NCI-H82 treated with DMSO at 0.1 percent for 48 hours (cell line): Measurements from ENCODE around the gene HIC1.

Experiments
- DNase-seq: peaks from one replicate; lab custom pipeline; 2025; ENCODE audit not compliant: unreplicated experiment; lab: John Stamatoyannopoulos, UW

Gene HIC1

DNA sequence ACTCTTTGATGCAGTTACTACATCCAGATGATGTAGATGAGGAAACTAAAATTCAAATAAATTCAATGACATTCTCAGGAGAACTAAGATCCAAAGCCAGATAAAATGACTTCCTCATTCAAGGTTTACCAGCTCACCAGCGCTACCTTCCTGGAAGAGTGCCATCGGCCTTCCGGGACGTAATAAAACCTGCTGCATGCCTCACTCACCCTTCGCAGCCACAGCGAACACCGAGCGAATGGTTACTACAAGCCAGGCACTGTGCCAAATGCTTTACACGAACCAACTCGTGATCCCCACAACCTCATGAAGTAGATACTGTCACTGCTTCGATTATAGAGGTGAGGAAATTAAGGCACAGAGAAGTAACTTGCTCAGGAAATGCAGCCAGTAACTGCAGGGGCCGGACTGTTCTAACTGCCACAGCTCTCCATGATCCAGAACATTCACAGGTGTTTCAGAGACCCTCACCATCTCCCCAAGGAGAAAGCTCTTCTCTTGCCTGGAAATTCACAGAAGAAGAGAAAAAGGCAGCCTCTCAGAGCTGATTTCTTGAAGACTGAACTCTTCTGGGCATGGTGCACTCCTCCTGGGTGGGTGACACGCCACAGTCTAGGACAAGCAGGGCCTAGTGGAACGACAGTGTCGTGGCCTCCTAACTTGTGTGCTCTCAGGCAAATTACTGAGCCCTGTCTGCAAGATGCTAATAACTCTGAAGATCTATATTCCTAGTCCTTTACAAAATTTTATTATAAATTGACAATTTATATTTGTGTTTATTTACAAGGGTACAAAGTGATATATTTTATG lies 46.8 kb downstream of the HIC1 start:
- no peak for DNase-seq

DNA sequence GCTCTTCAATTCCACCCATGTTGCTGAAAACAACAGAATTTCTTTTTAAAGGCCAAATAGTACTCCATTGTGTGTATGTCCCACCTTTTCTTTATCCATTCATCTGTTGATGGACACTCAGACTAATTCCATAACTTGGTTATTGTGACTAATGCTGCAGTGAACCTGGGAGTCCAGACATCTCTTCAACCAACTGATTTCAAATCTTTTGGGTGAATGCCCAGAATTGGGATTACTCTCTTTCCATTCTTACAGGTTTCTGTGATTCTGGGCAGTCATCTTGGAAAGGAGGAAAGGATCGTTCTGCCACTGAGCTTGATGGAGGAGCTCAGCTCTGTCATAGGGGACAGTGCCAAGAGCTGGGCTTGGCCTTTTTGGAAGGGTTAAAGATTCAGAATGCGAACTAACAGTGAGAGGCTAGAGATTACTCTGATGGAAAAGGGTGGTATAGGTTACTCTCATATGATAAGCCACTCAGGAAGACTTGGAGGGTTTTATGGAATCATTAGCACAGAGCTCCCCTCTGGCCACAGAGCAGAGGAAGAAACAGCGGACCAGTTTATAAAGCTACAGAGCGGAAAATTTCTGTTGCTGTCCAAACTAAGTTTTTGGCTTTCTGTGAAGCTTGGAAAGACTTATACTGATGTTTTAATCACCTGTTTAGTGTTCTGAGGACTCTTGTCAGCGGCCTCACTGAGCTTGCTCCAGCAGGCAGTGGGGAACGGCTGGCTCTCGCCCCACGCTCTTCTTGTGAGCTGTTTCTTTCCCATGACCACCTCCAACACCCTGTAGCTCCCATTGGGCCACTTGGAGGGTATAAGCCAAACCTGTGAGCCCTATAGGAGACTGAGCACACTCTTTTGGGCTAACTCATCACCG lies 48.3 kb downstream of the HIC1 start:
- DNase-seq = peak; percentile 35

DNA sequence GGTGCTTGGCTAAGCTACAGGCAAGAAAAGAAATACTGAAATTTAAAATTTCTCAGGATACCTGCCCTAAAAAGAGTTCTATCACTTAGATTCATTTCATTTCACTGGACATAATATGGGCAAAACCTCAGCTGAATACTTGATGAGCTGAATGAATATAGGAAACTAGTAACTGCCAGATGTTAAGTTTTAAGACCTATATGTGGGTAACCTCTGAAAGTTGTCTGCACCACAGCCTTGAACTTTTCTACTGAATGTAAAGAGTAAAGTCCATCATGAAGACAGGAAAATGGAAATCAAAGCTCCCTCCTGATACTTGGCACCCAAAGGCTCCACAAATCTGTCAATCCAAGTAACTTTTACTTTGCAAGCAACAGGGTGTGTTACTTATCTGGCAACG lies 50.8 kb downstream of the HIC1 start:
- no peak for DNase-seq

DNA sequence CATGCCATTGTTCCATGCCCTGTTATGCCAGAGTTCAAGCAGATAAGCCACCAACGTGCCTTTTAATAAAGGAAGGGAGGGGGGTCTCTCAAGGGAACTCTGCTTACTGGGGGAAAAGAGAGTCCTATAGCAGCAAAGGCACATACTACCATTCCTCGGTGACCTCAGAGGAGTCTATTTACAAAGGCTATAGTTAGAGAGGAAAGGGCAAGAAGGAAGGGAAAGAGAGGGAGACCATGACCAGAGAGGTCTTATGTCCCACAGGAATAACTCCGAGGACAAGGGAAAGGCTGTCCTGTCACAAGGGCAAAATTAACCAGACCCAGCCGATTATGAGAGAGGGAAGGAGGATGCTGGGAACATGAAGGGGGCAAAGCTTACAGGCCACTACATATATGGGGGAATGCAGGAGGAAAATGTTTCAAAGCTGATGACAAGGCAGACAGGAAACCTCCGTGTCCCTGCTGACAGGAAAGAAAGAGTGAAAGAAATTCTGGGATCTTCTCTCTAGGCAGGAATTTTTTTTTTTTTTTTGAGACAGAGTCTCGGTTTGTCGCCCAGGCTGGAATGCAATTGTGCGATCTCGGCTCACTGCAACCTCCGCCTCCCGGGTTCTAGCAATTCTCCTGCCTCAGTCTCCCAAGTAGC lies 51.5 kb downstream of the HIC1 start:
- DNase-seq = no peak

DNA sequence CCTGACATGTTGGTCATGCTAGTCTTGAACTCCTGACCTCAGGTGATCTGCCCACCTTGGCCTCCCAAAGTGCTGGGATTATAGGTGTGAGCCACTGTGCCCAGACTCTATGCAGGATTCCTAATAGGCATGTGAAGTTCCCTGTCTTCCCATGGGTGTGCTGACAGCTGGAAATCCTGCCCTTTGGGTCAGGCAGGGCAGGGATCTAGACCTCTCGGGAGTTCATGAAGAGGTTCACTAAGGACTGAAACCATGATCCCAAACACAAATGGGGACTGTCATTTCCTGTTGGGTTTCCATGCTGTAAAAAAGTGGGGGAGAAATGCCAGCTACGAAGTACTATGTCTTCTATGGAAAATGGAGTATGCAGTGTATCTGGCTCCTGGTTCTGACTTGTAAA lies 52.1 kb downstream of the HIC1 start:
- DNase-seq = no peak

DNA sequence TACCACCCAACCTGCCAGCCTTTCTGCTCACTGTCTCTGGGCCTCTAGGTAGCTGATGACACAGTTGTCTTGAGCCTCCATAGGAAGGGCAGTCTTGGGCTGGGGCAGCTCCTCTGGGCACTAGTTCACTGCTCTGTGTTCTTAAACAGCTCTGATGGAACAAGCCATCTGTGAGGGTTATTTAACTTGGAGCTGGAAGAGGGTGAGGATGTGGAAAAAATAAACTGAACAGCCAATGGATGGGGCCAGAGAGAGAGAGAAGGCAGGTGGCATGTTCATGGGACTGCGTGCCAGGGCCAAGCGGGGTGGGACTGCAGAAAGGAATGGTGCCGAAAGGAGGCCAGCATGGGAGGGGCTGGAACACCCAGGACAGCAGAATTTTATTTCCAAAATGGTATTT lies 52.6 kb downstream of the HIC1 start:
- no peak for DNase-seq

DNA sequence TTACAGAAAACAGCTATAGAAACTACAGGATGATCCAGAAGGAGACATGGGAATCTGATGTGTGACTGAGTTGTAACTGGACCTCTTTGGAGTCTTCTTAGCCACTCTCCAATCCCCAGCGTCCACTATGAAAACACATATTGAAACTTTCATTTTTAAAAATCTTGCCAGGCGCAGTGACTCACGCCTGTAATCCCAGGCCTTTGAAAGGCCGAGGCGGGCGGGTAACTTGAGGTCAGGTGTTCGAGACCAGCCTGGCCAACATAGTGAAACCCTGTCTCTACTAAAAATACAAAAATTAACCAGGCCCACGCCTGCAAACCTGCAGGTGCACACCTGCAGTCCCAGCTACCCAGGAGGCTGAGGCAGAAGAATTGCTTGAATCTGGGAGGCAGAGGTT lies 53.3 kb downstream of the HIC1 start:
- no peak for DNase-seq

DNA sequence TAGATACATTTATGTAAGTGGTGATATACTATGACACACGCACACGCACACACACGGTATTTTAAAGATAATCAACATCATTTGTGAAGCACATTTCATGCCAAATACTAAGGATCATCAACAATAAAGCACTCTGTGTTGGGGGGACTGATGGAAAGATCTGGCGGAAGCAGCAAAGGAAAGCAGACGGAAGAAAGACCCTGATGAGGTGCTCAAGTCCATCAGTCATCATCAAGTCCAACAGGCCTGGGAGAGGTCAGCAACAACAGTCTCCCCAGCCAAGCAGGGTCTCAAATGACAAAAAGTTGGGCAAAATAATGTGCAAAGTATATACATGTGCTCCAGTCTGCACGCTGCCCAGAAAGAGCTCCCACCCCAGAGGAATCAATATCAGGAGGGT lies 55.5 kb downstream of the HIC1 start:
- DNase-seq = no peak

DNA sequence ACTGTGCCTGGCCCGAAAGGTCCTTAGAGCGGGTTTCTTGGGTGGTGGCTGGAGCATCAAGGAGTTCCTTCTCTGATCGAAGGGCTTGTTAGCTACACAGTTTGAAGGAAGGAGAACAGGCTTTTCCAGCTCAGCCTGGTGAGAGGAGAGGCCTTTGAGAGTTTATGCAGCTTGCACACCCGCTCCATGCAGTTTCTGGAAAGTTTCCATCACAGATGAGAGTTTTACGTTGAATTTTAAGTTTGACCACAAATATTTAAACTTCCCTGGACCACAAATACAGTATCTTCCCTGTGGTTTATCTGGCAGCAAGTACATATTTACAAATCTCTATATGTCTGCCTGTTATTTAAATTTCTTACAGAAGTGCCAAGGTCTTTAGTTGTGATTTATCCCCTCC lies 56.8 kb downstream of the HIC1 start:
- DNase-seq = no peak
